H9 (cell line): Measurements from ENCODE around the gene RASA2. TPM values are rescaled to one million over a fixed set of nuclear protein-coding genes. Genes with fewer than 3 reads are reported as not detected.

Experiments used
- DNase-seq: peaks from one replicate; pipeline ENCODE4 v3.0.0-alpha.2; 2017
- H2AFZ ChIP-seq: one replicate; pipeline ENCODE4 v1.6.1; 2013; ENCODE audit warnings: mild to moderate bottlenecking, low read length, control low read depth, moderate library complexity
- H2AK5ac ChIP-seq: 2 replicates; pipeline ENCODE4 v1.6.1; 2013; ENCODE audit warnings: low read length, control low read depth, mixed read lengths; ENCODE audit not compliant: insufficient read length
- H2BK120ac ChIP-seq: one replicate; pipeline ENCODE4 v1.6.1; 2013; ENCODE audit warnings: low read depth, mild to moderate bottlenecking, low read length, control low read depth, inconsistent platforms; ENCODE audit not compliant: poor library complexity, severe bottlenecking
- H2BK12ac ChIP-seq: 2 replicates; pipeline ENCODE4 v1.6.1; 2013; ENCODE audit warnings: low read length, control low read depth, mixed read lengths, low read depth; ENCODE audit not compliant: insufficient read length
- H2BK15ac ChIP-seq: 2 replicates; pipeline ENCODE4 v1.6.1; 2013; ENCODE audit warnings: low read depth, low read length, control low read depth
- H2BK20ac ChIP-seq: one replicate; pipeline ENCODE4 v1.6.1; 2013; ENCODE audit warnings: low read depth, mild to moderate bottlenecking, low read length, control low read depth, inconsistent platforms; ENCODE audit not compliant: poor library complexity, severe bottlenecking
- H2BK5ac ChIP-seq: 2 replicates; pipeline ENCODE4 v1.6.1; 2013; ENCODE audit warnings: low read length, control low read depth, mixed read lengths; ENCODE audit not compliant: insufficient read length
- H3K14ac ChIP-seq: 2 replicates; pipeline ENCODE4 v1.6.1; 2013; ENCODE audit warnings: low read length, control low read depth; ENCODE audit not compliant: insufficient read depth
- H3K18ac ChIP-seq: 2 replicates; pipeline ENCODE4 v1.6.1; 2013; ENCODE audit warnings: low read depth, mild to moderate bottlenecking, mixed read lengths, low read length, control low read depth; ENCODE audit not compliant: insufficient read length
- H3K23ac ChIP-seq: 2 replicates; pipeline ENCODE4 v1.6.1; 2013; ENCODE audit warnings: low read length, control low read depth, mixed read lengths, low read depth; ENCODE audit not compliant: insufficient read length
- H3K23me2 ChIP-seq: 2 replicates; pipeline ENCODE4 v1.6.1; 2013; ENCODE audit warnings: low read depth, mild to moderate bottlenecking, mixed read lengths, low read length, control low read depth; ENCODE audit not compliant: insufficient read length, poor library complexity, severe bottlenecking
- H3K27ac ChIP-seq: 2 replicates; pipeline ENCODE4 v1.5.1; 2013; ENCODE audit warnings: low read length, control low read depth, mixed read lengths, low read depth; ENCODE audit not compliant: insufficient read length
- H3K27me3 ChIP-seq: 2 replicates; pipeline ENCODE4 v1.6.1; 2013; ENCODE audit warnings: low read length, control low read depth, inconsistent platforms; ENCODE audit not compliant: insufficient read depth
- H3K4ac ChIP-seq: 2 replicates; pipeline ENCODE4 v1.6.1; 2013; ENCODE audit warnings: low read depth, mild to moderate bottlenecking, control low read depth, inconsistent platforms, low read length, moderate library complexity
- H3K4me1 ChIP-seq: 2 replicates; pipeline ENCODE4 v1.6.1; 2013; ENCODE audit warnings: low read length, control low read depth, inconsistent platforms; ENCODE audit not compliant: insufficient read depth
- H3K4me2 ChIP-seq: 2 replicates; pipeline ENCODE4 v1.6.1; 2013; ENCODE audit warnings: low read length, control low read depth, mixed read lengths; ENCODE audit not compliant: insufficient read length, insufficient read depth
- H3K56ac ChIP-seq: 2 replicates; pipeline ENCODE4 v1.6.1; 2013; ENCODE audit warnings: low read depth, mild to moderate bottlenecking, mixed read lengths, low read length, control low read depth; ENCODE audit not compliant: insufficient read length
- H3K79me1 ChIP-seq: 2 replicates; pipeline ENCODE4 v1.6.1; 2013; ENCODE audit warnings: low read depth, mild to moderate bottlenecking, moderate library complexity, low read length, control low read depth, inconsistent platforms; ENCODE audit not compliant: insufficient read depth, poor library complexity, severe bottlenecking
- H3K79me2 ChIP-seq: 2 replicates; pipeline ENCODE4 v1.6.1; 2013; ENCODE audit warnings: low read length, control low read depth, inconsistent platforms; ENCODE audit not compliant: insufficient read depth
- H3K9ac ChIP-seq: 2 replicates; pipeline ENCODE4 v1.6.1; 2013; ENCODE audit warnings: low read length, control low read depth, mixed read lengths; ENCODE audit not compliant: insufficient read length; ENCODE audit errors: extremely low read depth
- H3K9me3 ChIP-seq: one replicate; pipeline ENCODE4 v1.6.1; 2013; ENCODE audit warnings: low read depth, low read length, inconsistent platforms; ENCODE audit not compliant: control insufficient read depth
- H3T11ph ChIP-seq: one replicate; pipeline ENCODE4 v1.6.1; 2013; ENCODE audit warnings: mild to moderate bottlenecking, low read length, control low read depth, inconsistent platforms
- H4K20me1 ChIP-seq: one replicate; pipeline ENCODE4 v1.6.1; 2013; ENCODE audit not compliant: control insufficient read depth, insufficient read length, insufficient read depth
- H4K5ac ChIP-seq: 2 replicates; pipeline ENCODE4 v1.6.1; 2013; ENCODE audit warnings: low read depth, mild to moderate bottlenecking, mixed read lengths, low read length, control low read depth; ENCODE audit not compliant: insufficient read length
- H4K8ac ChIP-seq: replicated peaks from 2 replicates; pipeline ENCODE4 v1.6.1; 2013; ENCODE audit warnings: low read length, control low read depth, mixed read lengths, low read depth; ENCODE audit not compliant: insufficient read length
- H4K91ac ChIP-seq: 2 replicates; pipeline ENCODE4 v1.6.1; 2013; ENCODE audit warnings: low read depth, mild to moderate bottlenecking, moderate library complexity, mixed read lengths, low read length, control low read depth; ENCODE audit not compliant: insufficient read length
- H3K27ac Mint-ChIP-seq, 3 experiments: 2 replicates in 2 of 3; 3 replicates in 1 of 3; pipeline ENCODE4 v1.8.0; 2020 to 2021; ENCODE audit warnings: mixed read lengths in 3 of 3, mild to moderate bottlenecking in 1 of 3, moderate library complexity in 1 of 3
- H3K27me3 Mint-ChIP-seq: 2 replicates; pipeline ENCODE4 v1.8.0; 2021; ENCODE audit warnings: low read depth, mild to moderate bottlenecking, moderate library complexity, mixed read lengths
- H3K36me3 Mint-ChIP-seq, 3 experiments: 2 replicates in 2 of 3; 3 replicates in 1 of 3; pipeline ENCODE4 v1.8.0; 2020 to 2021; ENCODE audit warnings: low read depth in 3 of 3, mixed read lengths in 3 of 3; ENCODE audit not compliant: insufficient read depth in 1 of 3
- H3K4me1 Mint-ChIP-seq, 2 experiments: 2 replicates each; pipeline ENCODE4 v1.8.0; 2020; ENCODE audit warnings: mixed read lengths in 2 of 2
- H3K4me3 Mint-ChIP-seq, 2 experiments: 2 replicates in 1 of 2; 3 replicates in 1 of 2; pipeline ENCODE4 v1.8.0; 2020 to 2021; ENCODE audit warnings: mild to moderate bottlenecking in 2 of 2, mixed read lengths in 2 of 2, moderate library complexity in 1 of 2
- H3K9me3 Mint-ChIP-seq, 2 experiments: 2 replicates in 1 of 2; 3 replicates in 1 of 2; pipeline ENCODE4 v1.8.0; 2020; ENCODE audit warnings: mild to moderate bottlenecking in 2 of 2, mixed read lengths in 2 of 2, moderate library complexity in 1 of 2
- CTCF ChIP-seq: fragments of 200-600 bp; sonication (generic); conservative IDR thresholded peaks from 3 replicates; pipeline ENCODE4 v1.8.0; 2021; ENCODE audit warnings: antibody characterized with exemption, mild to moderate bottlenecking
- total RNA-seq: library from RNA; stranded (reverse); gene quantifications from 2 replicates; pipeline ENCODE4 v1.2.1, GENCODE V29; 2021

The RASA2 gene
- total RNA-seq, 1 experiment from 2014 or later: 24.4 TPM

GRCh38 chr3:141452045-141452444 lies 34.8 kb upstream of the RASA2 start:
- Histone ChIP-seq H3K4ac (no peak overlapping the region), H4K91ac (no peak overlapping the region), H3T11ph (no peak overlapping the region), H3K27ac (no peak overlapping the region), H3K79me2 (no peaks in the 10 kb centered on the region), H4K20me1 (no peaks in the 10 kb centered on the region), H2AK5ac (no peak overlapping the region), H3K18ac (no peak overlapping the region), H3K9ac (no peak overlapping the region), H2BK20ac (no peak overlapping the region), H3K27me3 (no peaks in the 10 kb centered on the region), H2BK120ac (no peak overlapping the region), H3K4me2 (no peak overlapping the region), H3K23ac (no peak overlapping the region), H3K4me1 (no peaks in the 10 kb centered on the region; the same call in 1 of the 2 replicates), H4K8ac (no peak overlapping the region), H3K9me3 (no peaks in the 10 kb centered on the region), H3K79me1 (no peaks in the 10 kb centered on the region), H3K56ac (no peak overlapping the region), H2AFZ (peak overlapping the region; percentile 92), H2BK12ac (no peak overlapping the region), H3K14ac (no peak overlapping the region), H2BK15ac (no peak overlapping the region), H4K5ac (no peak overlapping the region), H2BK5ac (no peak overlapping the region), H3K23me2 (no peaks in the 10 kb centered on the region)
- H3K4me3 Mint-ChIP-seq: no peak overlapping the region
- no peaks in the 10 kb centered on the region for H3K9me3 Mint-ChIP-seq
- peak; percentile 71 for TF ChIP-seq CTCF
- no peak for DNase-seq
- H3K36me3 Mint-ChIP-seq: no peaks in the 10 kb centered on the region
- H3K27me3 Mint-ChIP-seq: no peaks in the 10 kb centered on the region; the same call in 1 of the 2 replicates
- peaks cover 8 to 9% of the 10 kb centered on the region in 2 experiments for H3K4me1 Mint-ChIP-seq
- no peak overlapping the region for H3K27ac Mint-ChIP-seq
